T-helper 1 cell (primary cell): ENCODE data around the gene SPATA17.
A peak's percentile ranks its signal among the peaks of the same experiment; 100 is the strongest.
"Not testable (repeated sequence)": the region's sequence is repeated elsewhere in the genome, so short reads cannot be mapped to it uniquely, and the experiment has no call there.

Source experiments
- DNase-seq, 5 donors: peaks; one replicate each; pipeline ENCODE4 v3.0.0-alpha.2; 2012 to 2020

The SPATA17 gene

DNA sequence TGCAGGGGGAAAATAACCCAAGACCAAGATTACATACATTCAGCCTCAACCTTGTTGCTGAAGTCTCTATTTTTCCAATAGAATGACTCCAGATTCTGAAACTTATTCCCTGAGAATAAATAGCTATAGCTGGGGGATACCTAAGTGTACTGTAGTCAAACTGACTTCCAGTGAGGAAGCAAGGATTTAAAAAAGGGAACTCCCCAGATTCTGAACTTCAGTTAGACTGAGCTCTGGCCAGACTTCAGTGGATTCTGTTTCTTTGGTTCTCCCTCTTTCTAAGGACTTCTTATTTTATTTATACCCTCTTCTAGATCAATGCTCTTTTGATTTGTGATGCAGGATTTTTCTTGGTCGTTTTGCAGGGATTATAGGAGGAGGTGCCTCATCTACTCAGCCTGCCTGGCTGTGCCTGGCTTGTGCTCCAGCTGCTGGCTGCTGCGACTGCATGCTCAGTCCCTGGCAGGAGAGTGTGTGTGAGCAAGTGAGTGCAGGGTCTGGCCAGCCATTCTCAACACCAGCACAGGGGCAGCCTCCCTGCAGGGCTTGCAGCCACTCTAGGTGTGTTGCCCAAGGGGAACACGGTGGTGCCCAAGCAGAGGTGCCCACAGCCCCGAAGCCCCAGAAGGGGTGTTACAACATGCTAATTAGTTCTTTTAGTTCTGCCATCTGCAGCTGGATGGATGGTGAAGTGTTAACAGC is 43.0 kb downstream of the SPATA17 start:
- DNase-seq: no peak

DNA sequence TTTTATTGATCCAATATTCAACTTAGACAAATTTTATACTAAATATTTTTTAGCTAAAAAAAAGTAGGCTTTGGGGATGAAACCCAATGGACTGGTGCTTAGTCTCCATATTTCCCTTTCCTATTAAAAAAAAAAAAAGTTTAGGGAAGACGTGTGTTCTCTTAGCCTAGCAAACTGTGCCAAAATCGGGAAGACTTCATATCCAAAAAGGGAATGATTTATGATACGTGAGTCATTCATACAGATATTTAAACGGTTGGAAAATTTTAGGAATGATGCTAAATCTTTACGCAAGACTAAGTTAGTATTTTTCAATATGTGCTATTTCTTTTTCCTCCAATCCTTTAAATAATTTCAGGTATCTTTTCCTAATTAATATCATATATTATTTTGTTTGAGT is 50.7 kb downstream of the SPATA17 start:
- no peak for DNase-seq

DNA sequence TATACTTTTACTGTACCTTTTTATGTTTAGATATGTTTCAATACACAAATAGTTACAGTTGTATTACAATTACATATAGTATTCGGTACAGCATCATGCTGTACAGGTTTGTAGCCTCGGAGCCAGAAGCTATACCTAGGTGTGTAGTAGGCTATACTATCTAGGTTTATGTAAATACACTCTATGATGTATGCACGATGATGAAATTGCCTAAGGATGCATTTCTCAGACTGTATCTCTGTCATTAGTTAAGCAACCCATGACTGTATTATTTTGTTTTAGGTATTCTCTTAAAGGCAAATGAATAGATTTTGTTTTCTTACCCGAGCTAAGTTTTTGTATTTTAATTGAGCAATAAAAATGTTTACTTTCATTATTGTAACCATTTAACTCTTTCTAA is 56.4 kb downstream of the SPATA17 start:
- DNase-seq: no peak

DNA sequence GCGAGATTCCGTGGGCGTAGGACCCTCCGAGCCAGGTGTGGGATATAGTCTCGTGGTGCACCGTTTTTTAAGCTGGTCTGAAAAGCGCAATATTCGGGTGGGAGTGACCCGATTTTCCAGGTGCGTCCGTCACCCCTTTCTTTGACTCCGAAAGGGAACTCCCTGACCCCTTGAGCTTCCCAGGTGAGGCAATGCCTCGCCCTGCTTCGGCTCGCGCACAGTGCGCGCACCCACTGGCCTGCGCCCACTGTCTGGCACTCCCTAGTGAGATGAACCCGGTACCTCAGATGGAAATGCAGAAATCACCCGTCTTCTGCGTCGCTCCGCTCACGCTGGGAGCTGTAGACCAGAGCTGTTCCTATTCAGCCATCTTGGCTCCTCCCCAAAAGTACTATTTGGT is 65.0 kb downstream of the SPATA17 start:
- not testable (repeated sequence) for DNase-seq

DNA sequence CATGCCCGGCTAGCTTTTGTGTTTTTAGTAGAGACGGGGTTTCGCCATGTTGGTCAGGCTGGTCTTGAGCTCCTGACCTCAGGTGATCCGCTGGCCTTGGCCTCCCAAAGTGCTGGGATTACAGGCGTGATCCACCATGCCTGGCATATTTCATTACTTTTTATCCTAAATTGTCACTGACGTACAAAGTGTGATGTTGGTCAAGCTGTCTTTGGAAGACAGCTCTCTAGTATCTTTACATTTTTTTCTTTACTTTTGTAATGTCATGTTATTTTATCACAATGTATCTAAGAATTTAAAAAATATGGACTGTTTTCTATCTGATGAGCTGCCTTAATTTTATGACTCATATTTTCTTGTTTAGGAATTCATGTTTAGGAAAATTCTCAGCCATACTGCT is 72.2 kb downstream of the SPATA17 start:
- no peak for DNase-seq

DNA sequence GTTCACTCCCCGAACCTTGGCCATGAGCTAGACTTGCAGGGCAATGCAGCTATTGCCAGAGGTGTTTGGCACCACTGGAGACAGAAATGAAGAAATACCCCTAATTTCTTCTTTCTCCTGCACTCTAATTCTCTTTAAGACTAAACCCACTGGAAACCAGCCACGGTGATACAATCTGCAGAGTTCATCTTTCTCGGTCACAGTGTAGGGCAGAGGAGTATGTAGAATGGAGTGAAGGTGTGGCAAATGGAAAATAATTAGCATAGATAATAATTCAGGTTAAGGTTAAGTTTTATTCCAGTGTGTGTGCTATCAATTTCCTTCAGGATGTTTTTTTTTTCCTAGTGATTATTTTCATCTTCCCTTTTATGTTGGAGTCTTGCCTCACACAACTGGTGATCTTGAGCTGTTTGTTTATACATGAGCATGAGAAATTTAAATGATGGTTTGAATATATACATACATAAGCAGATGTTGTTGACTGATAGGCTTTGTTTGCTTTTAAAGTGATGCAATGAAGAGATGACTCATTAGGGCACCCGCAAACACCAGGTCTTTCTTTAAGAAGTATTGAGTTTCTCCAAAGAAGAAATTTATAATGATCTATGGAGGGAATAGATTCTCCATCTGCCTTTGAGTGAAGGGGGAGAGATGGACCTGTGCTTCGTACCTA is 81.9 kb downstream of the SPATA17 start:
- DNase-seq: no peak

DNA sequence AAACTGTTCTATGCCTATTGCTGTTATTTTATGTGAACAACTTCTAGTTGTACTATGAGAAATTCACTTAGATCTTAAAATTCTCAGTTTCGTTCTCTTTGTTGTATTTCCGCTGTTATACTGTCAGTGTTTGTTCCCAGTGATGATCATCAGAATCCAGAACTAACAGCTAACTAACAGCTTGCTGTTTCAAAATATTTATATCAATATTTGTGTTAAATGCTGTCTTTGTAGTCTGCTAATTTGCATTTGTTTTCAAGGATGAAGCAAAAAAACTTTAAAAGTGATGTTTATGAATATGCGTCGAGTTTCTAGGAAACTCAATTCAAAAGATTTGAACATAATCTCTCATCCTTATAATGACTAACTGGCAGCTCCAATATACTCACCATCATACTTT is 84.5 kb downstream of the SPATA17 start:
- no peak for DNase-seq

DNA sequence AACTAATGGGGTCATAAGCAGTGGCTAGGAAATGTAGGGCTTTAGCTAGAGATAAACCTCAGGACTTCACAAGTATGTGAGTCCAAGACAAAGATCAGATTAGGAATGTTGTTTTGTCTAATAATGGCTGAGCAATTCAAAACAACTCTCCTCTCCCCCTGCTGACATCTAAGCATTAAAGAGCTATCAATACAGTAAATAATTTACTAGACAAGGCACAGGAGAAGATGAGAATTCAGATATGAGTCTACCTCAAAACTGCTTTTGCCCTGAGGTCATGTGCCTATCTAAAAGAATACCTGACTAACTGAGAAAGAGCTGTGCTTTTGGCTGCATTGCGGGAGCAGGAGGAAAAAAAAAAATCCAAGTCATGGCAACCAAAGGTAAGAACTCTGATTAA is 86.8 kb downstream of the SPATA17 start:
- DNase-seq: no peak

DNA sequence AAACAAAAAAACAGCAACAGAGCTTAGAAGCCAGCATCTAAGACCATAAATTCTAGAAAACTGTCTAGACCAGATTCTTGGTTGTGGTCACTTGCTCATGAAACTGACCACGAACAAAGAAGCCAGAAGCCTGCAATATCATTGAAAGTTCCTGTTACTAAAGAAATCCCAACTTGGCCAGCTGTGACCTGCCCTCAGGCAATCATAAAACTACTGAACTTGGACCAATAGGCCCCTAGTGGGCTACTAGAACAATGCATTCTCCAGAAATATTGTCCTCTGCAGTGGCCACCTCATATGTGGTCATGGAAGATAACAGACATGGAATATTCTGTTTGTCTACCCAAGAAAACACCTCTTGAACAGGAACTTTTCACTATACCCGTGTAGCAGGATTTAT is 87.7 kb downstream of the SPATA17 start:
- DNase-seq: no peak

DNA sequence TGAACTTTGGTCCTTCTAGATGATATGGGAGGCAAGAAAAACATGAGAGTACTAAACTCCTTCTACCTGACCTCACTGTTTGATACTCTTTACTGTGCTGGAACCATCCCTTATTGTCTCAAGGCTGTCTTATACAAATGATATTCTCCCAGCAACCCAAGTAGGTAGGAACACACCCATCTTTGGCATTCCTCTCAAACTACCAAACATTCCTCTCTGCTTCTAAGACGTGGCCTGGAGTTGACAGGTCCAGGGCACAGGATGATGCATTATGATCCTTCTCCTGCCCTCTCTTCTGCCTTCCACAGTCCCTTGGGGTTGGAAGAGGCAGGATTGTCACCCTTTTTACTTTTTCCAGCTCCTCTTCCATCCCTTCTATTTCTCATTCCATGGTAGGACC is 90.5 kb downstream of the SPATA17 start:
- DNase-seq: no peak

DNA sequence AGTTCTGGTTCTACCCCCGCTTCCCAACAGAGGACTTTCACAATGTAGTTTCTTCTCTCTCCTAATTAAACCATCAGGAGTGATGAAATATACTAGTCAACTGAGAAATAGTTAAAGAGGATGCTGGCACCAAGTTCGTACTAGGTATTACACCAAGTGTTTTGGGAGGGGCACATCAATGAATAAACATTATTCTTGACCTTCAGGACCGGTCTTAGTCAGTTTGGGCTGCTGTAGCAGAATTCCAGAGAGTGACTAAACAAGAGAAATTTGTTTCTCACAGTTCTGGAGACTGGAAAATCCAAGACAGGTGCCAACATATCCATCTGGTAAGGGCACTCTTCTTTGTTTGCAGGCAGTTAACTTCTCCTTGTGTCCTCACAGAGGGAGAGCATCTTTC is 103.8 kb downstream of the SPATA17 start:
- DNase-seq: no peak

DNA sequence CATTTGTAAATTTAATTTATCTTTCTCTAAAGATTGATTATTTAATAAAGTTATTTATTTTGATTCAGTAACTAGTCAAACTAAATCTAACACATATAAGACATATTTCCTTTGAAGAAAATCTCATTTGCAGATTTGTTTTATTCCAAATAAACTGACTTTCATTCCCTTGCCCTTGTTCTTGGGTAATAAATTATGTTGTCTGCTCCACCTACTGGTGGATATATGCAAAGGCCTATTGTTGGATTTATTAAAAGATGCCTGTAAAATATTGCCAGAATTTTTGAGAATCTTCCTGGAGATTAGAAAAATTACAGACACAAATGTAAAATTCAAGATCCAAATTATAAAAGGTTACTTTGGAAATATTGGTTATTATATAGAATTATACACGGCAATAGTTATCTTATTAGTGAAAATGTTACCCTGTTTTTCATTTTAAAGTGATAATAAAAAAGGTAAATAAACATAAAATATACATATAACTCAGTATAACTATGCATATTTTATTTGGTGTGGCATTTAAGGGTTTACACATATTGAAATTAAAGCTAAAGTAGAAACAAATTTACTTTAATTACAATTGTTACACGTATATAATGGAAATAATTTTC is 116.1 kb downstream of the SPATA17 start:
- peak in 1 of 5 donors; percentile 1 for DNase-seq

DNA sequence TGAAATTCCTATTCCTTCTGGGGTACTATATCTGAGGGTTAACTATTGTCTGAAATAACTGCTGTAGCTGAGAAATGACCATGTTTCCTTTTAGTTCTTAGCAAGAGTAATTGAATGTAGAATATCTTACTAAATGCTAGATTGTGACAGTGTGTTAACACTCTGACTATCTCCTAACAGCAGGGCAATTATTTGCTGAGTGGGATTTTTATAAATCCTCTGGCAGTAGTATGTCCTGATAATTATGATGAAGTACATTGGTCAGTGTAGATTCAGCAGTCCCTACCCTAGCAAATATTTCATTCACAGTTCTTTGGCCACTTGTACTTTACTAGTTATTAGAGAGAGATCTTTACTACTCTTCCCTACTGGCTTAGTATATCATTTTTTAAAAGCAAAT is 138.6 kb downstream of the SPATA17 start:
- DNase-seq: no peak

DNA sequence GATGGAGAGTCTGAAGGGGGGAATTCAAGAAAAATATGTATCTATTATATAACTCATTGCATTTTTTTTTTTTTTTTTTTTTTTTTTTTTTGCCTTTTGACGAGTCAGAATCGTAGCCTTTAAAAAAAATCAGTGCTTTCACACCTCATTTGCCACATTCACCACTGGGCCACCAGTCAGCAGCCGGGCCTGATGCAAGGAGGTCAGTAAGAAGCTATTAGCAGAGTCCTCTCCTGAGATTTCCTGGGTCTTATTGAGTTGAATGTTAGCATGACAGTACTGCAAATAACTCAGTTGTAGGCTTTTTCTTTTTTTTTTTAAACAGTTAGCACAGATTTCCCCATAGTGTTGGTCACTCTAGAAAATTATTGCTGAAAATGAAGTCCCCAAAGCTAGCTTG is 139.8 kb downstream of the SPATA17 start:
- DNase-seq: no peak

DNA sequence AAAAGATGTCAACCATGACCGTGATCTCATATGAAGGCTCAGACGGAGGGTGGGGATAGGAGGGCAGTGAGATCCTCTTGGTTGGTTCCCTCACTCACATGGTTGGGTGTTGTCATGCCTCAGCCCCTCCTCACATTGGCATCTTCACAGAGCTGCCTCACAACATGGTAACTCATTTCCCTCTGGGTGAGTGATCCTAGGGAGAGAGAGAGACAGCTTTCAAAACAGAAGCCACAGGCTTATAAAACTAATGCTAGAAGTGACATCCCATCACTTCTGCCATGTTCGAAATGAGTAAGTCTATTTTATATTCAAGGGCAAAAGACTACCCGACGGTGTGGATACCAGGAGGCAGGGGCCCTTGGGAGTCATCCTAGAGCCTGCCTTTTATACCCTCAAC is 145.5 kb downstream of the SPATA17 start:
- no peak for DNase-seq

DNA sequence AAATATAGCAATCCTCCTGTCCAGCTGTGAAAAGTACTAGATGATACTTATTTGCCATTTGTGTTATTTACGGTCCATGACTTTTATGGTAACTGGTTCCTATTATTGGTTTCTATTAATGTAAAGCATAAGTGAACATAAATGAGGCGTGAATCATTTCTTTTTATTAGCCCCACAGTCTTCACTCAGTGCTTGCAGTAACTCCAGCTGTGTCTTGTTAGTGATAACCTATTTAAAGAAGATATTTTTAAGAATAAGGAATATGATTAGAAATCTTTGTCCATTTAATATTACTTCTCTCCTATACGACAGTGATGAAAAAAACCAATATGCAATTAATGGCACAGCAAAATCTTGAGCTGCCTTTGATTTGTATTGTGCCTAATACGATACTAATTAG is 149.9 kb downstream of the SPATA17 start:
- no peak for DNase-seq

DNA sequence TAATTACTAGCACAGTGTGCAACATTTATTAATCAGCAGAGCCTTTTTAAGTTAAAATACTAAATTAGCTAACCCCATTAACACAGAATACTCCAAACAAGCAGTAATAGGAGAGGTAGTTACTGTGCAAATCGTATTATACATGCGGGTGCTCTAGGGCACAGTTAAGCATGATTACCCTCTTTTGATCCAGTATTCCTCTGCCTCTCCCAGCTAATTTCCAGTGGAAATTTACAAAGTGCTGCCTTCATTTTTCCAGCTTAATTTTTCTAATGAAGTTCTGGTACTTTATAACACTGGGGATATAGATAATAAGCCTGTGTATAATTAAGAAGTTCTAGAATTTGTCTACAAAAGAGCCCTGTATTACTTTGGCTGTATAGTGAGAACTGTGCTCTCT is 159.9 kb downstream of the SPATA17 start:
- DNase-seq: no peak

DNA sequence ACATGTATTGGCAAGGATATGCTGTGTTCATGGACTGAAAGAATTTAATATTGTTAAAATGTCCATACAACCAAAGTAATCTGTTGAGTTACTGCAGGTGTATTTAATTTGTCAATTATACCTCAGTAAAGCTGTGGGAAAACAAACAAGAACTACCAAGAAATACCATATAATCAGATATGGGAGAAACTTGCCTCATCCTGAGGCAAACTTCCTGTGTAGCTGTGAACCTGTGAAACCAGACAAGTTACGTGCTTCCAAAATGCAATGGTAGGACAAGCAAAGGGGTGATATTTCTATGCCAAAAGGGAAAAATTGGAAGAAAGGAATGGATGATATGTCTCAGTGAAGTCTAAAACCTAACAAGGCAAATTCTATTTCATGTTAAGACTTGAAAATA is 174.6 kb downstream of the SPATA17 start:
- no peak for DNase-seq

DNA sequence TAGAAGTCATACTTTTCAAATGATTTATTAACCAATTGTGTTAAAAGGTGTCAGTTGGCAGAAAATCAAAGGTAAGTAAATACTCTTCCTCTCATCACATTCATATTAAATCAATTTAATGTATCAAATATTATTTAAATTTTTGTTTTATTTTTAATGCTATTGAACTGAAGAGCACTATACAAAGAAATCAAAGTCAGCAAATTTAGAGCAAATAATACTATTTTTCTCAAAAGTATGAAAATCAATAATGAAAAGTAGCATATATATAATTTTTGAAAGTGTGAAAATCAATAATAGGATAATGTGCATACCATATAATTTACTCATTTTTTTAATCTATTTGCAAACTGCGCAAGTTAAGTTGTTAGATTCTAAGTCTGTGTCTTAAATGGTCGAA is 181.0 kb downstream of the SPATA17 start:
- no peak for DNase-seq

DNA sequence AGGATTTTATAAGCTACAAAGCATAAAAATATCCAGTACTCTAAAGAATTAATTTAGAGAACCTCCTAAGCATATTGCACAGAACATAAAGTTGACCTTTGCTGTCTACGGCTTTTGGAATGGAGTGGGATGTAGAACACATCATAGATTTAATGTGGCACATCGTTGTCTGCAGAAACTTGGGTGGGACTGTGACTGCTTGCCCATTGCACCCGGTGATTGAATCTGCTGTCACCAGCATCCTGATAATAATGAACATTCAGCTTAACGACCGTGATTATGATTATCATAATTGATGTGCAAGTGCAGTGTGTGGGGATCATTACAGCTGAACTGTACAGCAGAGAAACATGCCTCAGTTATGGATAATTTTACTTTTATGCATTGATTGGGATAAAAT is 181.9 kb downstream of the SPATA17 start:
- DNase-seq: no peak

DNA sequence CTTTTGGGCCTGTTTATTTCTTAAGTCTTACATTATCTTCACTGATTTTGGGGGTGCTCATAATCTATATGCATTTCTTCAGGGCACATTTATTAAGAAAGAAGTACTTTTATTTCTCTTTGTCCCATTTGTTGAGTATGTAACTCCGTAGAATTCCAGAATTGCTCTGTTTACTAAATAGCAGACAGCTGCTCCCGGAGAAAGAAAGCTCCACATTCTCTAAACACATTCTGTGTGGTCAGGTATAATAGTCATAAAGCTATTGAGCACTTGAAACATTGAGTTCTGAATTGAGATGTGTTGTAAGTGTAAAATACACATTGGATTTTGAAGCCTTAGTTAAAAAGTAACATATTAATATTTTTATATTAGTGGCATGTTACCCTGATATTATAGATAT is 206.5 kb downstream of the SPATA17 start:
- no peak for DNase-seq

DNA sequence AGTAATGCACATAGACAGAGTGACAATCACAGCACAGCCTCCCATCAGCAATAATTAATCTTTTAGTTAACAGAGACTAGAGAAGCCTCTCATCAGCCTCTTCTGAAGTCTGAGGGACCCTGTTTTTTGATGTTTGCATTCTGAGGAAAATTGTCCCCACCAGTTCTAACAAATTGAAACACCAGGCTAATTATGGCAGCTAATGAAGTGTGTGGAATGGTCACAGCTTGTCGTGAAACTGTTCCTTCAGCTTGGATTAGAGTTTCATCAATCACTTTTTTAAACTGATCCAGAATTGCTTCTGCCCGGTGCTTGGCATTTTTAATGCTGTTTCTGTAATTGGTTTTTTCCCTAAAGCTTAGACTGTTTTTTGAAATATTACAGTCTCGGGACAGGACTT is 208.0 kb downstream of the SPATA17 start:
- no peak for DNase-seq

DNA sequence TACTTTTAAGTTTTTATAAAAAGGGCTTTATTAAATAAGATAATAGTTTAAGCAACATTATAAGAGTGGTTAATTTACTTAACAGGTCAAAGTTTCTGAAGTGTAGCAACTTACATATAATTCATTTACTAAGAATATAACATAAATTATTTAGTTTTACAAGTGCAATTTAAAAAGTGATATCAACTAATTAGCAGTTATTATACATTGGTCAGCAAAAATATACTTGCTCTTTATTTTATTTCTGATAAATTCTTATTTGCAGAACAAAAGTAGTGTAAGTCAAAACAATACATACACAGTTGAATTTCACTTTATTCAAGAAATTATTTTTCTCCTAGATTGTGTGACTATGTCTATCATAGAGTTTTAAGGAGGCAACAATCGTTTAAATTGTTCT is 215.6 kb downstream of the SPATA17 start:
- no peak for DNase-seq

DNA sequence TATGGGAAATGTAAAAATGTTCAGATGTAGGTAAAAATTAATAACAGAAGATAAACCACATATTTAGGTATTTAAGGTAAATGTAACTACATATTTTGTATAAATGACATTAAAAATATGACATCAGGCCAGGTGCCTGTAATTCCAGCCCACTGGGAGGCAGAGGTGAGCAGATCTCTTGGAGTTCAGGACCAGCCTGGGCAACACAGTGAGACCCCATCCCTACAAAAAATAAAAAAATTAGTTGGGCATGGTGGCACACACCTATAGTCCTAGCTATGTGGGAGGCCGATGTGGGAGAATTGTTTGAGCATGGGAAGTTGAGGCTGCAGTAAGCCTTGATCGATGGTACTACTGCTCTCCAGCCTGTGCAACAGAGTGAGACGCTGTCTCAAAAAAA is 216.5 kb downstream of the SPATA17 start:
- no peak for DNase-seq
